Dedifferentiated amniotic fluid mesenchymal stem cell (primary cell): ENCODE measurements around the gene SLC17A9.

Experiments used
- DNase-seq: peaks from one replicate; pipeline ENCODE4 v3.0.0-alpha.2; 2016; ENCODE audit errors: extremely low spot score

SLC17A9 gene

DNA sequence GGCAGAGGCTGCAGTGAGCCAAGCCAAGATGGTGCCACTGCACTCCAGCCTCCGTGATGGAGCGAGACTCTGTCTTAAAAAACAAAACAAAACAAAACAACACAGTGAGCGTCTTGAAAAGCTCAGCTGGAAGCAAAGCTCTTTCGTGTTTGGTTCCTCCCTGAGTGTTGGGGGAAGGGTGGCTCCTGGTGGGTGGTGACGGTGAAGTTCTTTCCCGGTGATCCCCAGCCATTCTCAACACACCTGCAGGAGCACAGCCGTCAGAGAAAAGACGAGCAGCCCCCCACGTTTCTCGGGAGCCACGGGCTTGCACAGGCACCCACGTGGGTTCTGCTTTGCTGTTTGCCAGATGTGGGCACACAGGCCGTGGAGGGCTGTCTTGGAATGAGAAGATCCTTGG lies 51.0 kb downstream of the SLC17A9 start:
- DNase-seq = no peak

DNA sequence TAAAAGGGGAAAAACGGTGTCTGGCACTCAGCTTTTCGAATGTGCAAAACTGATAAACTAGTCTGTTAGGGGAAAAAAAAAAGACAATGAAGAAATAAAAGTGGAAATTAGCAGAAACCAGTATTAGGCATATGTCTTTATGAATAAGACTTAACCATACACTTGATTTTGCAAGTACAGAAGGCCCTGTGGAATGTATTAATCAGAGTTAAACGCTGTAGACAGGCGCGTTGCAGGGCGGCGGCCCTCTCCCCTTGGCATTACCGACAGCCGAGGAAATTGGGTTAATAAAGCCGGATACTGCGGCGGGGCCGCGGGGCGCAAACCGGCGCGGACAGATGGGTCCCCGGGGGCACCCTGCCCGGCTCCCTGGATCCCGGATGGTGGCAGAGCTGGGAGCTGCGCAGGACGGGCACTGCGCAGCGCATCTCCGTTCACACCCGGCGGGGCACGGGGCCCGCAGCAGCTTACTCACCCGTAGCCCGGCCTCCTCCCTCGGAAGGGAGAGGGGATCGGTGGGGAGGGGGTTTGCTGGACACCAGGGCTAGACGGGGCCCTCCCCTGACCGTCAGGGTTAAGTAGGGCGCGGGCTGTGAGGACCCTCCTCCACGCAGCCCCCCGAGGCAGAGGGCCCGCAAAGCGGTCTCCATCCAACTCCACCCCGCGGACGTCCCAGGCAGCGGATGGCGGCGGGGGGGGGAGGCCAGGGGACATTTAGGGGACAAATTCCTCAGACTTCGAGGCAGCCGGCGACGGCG lies 52.3 kb downstream of the SLC17A9 start:
- no peak for DNase-seq

DNA sequence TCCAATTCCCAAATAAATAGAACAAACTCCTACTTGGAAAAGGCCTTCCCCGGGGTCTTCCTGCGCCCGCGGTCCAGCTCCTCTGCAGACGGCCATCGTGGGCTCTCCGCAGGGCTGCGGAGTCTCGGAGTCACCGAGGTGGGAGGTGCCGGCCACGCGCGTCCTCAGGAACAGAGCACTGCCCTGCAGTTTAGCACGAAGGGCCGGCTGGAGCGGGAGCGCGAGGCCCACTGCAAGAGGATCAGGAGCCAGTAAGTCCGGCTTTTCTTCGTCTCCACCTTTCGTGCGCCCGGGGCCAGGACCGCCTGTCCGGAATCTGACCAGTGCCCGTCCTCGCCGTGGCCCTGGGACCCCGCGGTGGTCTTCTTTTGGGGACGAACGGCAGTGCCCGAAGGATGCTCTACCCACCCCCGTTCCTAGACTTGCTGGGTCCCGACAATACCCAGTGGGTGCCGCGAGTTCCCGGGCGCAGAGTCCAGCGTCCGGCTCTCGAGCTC lies 52.9 kb downstream of the SLC17A9 start:
- no peak for DNase-seq

DNA sequence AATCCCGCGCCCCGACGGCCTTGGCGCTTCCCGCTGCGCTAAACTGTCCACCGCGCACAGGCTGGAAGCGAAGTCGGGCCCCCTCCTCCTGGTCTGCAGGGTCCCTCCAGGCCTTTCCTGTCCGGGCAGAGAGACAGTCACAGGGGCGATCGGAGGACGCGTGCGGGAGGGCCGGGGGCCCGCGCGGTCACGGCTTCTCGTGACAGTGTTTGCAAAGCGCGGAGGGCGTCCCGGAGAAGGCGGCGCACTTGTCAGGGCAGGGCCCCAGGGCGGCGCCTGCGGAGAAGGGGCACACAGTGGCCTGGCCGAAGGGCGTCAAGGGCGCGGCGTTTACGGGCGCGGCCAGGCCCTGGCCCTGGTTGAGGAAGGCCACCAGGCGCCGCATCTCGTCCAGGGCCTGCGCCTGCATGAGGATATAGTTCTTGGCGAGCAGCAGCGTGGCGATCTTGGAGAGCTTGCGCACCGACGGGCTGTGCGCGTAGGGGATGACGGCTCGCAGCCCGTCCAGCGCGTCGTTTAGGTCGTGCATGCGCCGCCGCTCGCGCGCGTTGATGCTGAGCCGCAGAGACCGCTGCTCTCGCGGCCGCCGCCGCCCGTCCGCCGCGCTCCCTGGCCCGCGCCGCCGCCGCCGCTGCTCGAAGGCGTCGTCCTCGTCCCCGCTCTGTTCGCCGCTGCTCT lies 53.5 kb downstream of the SLC17A9 start:
- DNase-seq = no peak

DNA sequence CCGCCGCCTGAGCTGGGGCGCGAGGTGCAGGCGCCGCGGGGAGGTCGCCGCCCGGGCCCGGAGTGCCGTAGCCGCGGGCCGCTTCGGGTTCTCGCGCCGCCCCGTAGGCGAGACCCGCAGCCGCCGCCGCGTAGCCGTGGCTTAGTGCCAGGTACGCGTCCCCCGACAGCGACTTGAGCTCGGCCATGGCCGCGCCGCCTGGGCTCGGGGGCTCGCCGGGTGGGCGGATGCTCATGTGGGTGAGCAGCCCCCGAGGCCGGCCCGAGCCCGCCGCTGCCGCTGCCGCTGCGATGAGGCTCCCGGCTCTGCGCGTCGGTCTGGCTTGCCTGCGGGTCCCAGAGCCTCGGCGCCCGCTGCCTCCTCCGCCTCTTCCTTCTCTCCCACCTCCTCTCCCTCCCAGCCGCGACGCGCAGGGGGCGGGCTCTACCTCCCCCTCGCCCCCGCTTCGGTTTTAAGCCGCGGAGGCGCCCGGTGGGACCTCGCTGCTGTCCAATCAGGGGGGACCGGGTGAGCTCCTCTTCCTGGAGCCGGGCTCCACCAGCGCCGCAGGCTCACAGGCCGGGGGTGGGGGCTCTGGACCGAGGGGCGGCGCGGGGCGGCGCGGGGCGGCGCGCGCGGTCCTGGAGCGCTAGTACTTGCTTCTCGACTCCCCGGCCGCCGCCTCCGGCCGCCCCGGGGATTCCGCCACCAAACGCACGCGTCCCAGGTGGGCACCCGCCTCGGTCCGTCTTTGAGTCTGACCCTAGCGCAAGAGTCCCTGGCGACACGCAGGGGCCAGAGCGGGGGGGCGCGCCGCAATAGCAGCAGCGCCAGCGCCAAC lies 54.2 kb downstream of the SLC17A9 start, which contains the start of gene BHLHE23:
Gene BHLHE23, minus strand, starts transcription at position 425 of the 820 bp plus-strand sequence. Its CDS starts 190 bp downstream, at position 235.
- DNase-seq = no peak

DNA sequence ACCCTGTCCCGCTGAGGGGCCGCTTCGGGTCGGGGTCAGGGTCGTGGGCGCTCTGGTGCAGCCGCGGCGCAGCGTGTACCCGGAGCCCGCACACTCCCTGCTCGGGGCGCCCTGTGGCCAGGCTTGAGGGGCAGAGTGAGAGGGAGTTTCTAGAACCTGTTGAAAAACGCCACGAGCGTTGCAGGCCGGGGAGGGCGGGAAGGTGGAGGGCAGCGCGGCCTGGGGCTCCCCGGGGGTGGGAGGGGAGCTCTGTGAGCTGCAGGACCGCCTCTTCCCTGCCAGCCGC lies 54.8 kb downstream of the SLC17A9 start:
- DNase-seq = no peak

DNA sequence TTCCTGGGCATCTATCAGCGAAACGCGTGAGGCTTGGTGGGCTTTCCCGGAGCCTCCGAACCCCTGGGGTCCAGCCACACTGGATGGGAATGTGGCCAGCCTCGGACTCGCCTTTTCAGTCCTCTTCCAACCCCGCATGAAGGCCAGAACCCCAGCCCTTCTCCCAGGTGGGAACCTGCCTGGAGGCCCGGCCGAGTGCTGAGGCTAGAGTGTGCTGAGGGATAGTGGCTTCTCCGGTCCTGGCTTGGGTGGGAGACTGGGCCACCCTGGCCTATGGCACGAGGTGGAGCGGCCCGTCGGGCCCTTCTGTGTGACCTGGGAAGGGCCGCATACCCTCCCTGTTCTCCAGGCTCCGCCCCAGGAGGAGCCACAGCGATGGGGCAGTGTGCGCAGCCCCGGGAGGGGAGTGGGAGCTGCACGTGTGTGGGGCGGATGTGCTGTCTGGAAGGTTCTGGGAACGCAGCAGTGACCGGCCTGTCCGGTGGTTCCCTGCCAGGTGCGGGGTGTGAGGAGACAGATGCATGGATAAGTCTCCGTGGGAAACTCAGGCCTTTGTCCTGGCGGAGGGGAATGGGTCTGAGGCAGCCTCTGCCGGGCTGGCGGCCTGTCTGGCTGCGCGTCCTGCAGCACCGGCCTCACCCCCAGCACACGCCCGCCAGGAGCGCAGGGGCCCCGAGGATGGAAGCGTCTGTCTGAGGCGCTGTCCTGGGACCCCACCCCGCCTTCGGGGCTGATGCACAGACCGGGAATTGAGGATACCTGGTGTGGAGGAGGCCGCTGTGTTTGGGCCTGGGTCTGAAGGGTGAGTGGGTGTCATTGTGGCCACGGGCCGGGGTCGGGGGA lies 55.4 kb downstream of the SLC17A9 start:
- no peak for DNase-seq

DNA sequence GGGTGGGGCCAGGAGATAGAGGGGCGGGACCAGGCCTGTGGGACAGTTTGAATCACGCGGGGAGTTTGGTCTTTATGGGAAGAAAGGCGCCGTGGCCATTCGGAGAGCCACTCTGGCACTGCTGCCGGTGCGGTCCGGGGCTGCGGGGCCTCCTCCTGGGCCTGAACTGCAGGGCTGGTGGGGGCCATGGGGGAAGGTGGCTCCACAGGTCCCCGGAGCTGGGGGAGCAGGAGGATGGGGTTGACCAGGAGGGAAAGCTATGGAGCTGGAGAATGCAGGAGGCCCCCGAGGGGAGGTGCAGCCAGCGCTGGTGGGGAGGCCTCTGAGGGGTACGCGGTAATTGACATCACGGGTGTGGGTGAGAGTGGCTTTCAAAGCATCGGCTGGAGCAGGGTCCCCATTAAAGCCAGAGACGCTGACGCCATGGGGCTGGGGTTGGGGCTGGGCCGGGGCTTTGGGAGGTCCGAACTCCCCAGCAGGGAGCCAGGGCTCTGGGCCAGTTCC lies 56.1 kb downstream of the SLC17A9 start:
- no peak for DNase-seq

DNA sequence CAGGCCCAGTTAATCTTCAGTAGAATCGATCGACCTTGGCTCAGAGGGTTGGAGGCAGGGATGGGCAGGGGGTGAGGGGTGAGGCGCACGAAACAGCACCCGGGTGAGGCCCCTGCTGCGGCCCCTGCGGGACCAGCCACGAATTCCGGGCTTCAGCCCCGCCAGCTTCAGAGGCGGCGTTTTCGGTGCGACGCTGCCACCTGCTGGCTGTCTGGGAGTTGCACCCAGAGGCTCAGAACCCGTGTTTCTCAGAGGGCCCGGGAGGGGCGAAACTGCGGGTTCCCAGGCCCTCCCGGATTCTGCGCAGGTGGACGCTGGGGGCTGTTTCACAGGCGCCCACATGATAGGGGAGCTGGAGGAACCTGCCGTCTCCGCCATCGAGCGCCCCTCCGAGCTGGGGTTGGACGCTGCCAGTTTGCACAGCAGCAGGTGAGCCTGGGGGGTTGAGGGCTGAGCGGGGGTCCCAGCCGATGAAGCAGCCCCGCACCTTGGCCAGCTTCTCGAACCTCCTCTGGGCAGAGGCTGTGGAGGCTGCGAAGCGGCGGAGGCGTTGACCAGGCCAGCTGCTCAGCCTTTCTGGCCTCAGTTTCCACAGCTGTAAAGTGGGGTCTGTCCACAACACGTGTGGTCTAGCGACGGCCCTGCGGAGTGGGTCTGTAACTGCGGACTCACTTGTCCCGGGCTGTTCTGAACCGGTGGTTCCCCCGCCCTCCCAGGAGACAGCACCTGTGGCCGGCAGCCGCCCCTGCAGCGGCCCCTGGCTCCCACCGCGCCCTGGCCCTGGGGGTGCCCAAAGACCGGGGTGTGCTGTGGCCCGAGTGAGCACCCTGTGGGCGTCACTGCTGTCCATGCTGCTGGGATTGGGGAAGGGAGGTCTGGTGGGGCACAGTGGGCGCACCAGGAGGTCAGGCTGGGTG lies 56.8 kb downstream of the SLC17A9 start:
- peak; percentile 57 for DNase-seq

DNA sequence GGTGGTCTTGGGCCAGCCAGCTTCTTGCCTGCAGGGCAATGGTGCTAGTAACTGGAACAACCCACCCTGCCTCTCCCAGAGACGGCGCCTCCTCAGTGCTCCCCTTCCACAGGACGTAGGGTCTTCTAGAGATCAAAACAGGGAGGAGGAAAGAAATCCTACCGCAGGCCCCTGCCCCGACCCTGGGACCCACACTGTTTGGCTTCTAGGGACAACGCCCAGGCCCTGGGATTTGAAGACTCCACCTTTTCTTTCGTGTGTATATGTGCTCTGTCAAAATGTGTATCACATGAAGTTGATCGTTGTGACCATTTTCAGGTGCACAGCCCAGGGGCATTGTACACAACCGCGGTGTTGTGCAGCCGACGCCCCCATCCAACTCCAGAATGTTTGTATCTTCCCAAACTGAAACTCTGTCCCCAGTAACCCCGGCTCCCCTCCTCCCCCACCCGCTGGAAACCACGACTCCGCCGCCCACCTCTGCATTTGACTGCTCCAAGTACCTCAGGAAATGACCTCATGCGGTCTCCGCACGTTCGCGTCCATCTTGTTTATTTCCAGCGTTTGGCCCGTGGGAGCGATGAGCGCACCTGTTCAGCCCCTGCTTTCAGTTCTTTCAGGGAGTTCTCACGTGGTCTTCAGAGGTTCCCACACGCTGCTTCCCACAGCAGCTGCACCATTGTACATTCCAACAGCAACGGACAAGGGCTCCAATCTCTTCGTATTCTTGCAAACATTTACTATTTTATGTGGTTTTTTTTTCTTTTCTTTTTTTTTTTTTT lies 57.7 kb downstream of the SLC17A9 start:
- DNase-seq = no peak

DNA sequence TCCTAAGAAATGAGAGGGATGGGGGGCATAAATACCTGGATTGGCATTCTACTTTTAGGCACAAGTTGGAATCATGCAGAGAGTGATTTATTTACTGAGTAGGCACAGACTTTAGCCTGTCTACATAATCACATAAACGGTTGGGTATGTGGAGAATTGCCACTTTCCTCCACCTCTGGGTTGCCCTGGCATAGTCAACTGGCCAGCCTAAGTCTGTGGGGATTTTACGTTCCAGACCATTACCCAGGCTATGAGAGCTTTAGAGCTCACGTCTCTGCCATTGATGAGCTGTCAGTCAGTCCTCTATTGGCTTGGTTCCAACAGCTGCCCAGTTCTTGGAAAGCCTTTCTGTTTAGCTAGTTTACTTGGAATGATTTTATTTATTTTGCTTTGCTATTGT lies 59.3 kb downstream of the SLC17A9 start:
- DNase-seq = peak; percentile 30

DNA sequence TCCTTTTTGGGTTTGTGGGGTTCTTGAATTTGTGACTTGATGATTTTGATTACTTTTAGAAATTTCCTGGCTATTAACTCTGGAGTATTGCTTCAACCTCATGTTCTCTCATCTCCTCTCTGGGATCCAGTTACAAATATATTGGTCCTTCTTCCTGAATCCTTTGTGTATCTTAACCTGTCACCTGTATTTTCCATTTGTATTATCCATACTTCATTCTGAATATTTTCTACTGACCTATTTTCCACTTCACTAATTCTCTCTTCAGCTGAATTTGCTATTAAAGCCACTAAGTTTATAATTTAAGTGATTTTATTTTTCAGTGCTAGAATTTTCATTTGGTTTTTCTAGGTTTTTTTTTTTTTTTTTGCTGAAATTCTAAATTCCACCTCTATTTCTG lies 60.7 kb downstream of the SLC17A9 start:
- DNase-seq = no peak

DNA sequence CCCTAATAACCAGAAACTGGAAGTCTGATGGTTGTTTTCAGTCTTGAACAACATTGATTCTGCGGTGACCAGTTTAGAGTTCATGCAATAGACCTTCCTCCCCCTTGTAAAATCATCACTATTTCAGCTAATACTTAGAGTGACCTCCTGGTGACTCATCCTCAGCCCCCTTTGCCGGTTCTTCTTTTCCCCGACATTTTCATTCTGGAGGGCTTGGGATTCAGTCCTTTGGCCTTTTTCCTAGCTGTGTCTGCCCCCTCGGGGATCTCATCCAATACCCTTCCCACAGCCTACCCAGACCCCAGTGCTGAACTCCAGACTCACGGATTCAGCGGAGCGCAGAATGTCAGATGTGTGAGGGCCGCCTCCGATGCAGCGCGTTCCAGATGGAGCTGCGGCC lies 61.8 kb downstream of the SLC17A9 start:
- no peak for DNase-seq

DNA sequence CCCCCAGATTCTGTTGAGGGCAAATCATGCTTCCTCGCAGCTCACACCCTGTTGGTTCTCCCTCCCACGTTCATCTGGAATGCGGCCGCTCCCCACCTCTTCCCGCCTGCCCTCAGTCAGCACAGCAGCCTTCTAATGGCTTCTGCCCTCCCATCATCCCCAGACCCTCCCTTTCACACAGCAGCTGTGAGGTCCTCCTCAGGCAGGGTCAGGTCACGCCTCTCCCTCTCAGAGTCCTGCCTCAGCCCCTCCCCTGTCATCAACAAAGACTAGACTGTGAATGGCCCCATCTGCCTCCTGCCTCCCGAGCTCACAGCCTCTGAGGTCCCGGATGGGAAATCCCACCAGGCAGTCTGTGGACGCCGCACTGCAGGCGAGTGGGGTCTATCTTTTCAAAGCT lies 62.2 kb downstream of the SLC17A9 start:
- DNase-seq = no peak

DNA sequence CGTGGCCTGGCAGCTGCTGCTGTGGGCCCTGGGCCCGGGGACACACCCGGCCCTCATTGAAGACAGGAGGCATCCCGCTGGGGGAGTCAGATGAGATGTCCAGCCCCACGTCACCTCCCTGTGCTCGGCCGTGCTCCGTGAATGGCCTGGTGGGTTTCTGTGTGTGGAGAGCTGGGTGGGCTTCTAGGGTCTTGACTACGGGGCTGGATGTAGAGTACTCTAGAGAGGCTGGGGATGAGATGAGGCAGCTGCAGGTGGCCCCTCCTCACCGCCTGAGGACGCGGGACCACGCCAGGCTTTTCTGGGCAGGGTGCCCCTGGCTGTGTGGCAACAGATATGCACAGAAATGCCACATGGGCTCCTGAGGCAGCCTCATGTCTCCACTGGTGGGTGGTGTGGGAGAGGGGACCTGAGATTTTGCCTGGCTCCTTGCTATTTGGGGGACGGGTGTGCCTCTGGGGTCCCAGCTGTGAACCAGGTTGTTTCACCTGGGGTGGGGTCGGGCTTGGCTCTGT lies 62.7 kb downstream of the SLC17A9 start:
- no peak for DNase-seq

DNA sequence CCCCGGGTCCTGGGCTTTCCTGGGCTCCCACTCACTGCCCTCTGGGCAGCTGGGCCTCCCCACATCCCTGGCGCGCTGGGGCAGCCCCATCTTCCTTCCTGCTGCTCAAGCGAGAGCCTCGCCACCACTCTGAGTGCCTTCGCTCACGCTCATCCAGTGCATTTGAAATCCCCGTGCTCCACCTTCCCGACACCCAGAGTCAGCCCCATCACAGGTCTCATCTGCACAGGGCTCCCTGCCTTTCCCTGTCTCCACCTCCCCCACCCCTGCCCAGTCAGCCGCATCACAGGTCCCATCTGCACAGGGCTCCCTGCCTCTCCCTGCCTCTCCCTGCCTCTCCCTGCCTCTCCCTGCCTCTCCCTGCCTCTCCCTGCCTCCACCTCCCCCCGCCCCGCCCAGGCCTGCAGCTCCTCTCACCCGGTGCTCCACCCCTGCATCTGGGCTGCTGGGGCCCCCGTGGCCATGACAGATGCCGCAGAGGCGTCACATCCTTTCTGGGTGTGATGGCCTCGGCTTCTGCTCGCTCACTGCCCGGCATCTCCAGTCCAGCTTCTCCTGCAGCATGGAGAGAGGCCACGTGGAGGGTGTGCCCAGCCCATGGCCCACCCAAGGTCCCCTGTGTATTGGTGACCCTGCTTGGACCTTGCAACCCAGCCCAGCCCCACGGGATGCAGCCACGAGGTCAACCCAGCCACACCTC lies 63.3 kb downstream of the SLC17A9 start:
- DNase-seq = no peak

DNA sequence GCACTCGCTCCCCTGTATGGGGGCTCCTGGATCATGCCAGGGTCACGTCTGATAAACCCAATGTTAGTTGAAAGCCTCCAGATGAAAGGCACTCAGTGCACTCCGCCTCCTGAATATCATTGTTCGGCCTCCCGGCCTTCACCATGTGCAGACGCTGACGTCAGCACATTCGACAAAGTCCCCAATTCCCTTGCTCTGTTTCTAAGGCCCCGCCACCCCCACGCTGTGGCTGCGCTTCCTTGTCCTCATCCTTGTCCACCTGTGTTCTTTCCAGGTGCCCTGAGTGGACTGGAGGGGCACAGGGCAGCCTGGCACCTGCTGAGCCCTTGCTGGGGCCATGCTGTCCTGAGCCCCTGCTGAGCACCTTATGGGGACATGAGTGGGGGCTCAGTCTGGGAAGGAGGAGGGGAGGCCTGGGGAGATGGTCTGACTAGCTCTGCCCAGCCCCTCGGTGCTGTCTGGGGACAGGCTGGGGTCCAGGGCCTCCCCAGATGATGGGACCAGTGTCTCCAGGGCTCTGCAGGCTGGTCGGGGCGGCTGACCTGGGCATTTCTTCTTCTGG lies 64.1 kb downstream of the SLC17A9 start:
- no peak for DNase-seq

DNA sequence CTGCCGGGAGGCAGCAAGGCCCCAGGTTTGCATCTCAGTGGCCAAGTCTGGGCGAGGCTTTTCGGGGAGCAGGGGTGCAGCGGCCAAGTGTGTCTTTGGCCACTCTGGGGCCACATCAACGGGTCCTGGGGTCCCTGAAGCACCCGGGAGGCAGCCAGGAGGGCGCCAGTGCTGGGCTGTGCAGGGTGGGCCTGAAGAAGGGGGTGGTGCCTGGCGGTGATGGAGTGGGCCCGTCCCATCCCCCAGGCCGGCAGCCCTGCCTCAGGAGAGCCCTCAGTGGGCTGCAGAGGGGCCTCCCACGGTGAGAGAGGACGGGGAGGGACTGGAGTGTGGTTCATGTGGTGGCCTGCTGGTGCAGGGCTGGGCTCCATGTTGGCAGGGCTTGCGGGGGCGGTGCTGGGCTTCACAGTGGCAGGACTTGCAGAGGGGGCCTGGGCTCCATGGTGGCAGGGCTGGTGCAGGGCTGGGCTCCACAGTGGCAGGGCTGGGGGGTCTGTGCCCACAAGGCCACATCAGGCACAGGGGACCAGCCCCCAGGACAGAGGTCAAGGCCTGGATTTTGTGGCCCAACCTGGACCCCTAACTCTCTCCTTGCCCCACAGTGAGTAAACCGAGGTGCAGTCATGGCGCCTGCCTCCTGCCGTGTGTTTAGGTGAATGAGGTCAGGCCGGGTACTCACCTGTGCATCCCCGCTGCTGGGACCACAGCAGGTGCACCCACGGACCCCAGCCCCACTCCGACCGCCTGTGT lies 64.7 kb downstream of the SLC17A9 start:
- no peak for DNase-seq
